Activated CD8-positive, alpha-beta memory T cell treated with anti-CD3 and anti-CD28 coated beads, Interleukin-2, amount 10 ng/mL, durations not matched to agents 7 days and 5 days (primary cell): ENCODE results near the gene UGT2A1. TPM values are rescaled to one million over a fixed set of nuclear protein-coding genes. Genes with fewer than 3 reads are reported as not detected.
"Not testable (repeated sequence)": the region's sequence is repeated elsewhere in the genome, so short reads cannot be mapped to it uniquely, and the experiment has no call there.

Experiments
- ATAC-seq: fragments of 150-1000 bp; cut with Tn5 transposase; one replicate; pipeline ENCODE4 v1.10.0; 2021; ENCODE audit warnings: moderate library complexity
- CTCF ChIA-PET: fragments of 350-600 bp; sonication (Branson Sonifier 250); formaldehyde crosslinking; loops from one replicate; lab custom pipeline; 2021; ENCODE audit warnings: antibody characterized with exemption; lab: Charles Lee
- DNase-seq: peaks from one replicate; pipeline ENCODE4 v3.0.0-alpha.2; 2020
- H3K27ac Mint-ChIP-seq: one replicate; pipeline ENCODE4 v1.8.0; 2021; ENCODE audit warnings: mild to moderate bottlenecking, mixed read lengths
- H3K27me3 Mint-ChIP-seq: one replicate; pipeline ENCODE4 v1.8.0; 2021; ENCODE audit warnings: mixed read lengths
- H3K36me3 Mint-ChIP-seq: one replicate; pipeline ENCODE4 v1.8.0; 2021; ENCODE audit warnings: mild to moderate bottlenecking, mixed read lengths
- H3K4me1 Mint-ChIP-seq: one replicate; pipeline ENCODE4 v1.8.0; 2021; ENCODE audit warnings: mixed read lengths
- H3K4me3 Mint-ChIP-seq: one replicate; pipeline ENCODE4 v1.8.0; 2021; ENCODE audit warnings: mild to moderate bottlenecking, moderate library complexity, mixed read lengths
- H3K9me3 Mint-ChIP-seq: one replicate; pipeline ENCODE4 v1.8.0; 2022; ENCODE audit warnings: low read depth, mixed read lengths
- total RNA-seq, 2 experiments: library from RNA; stranded (reverse); gene quantifications; one replicate each; pipeline ENCODE4 v1.2.3, GENCODE V29; 2021

Gene UGT2A1
- total RNA-seq: not detected

GRCh38 chr4:69653147-69653546, at the start of gene UGT2A1:
UGT2A1 (minus strand) TSS chr4:69653247; CDS start chr4:69647644, 5,603 bp downstream.
- Mint-ChIP-seq H3K4me1 (no peaks in the 10 kb centered on the region), H3K27me3 (no peaks in the 10 kb centered on the region), H3K4me3 (no peak within 1 kb of the TSS), H3K27ac (no peak within 1 kb of the TSS), H3K9me3 (no peaks in the 10 kb centered on the region), H3K36me3 (no peaks in the 10 kb centered on the region)
- DNase-seq (no peak), ATAC-seq (no peak)
- CTCF ChIA-PET: no interaction called here

- Mint-ChIP-seq H3K27ac (no peak overlapping the region), H3K4me3 (no peak overlapping the region), H3K9me3 (peaks cover 4% of the 10 kb centered on the region), H3K36me3 (no peaks in the 10 kb centered on the region), H3K27me3 (no peaks in the 10 kb centered on the region), H3K4me1 (no peaks in the 10 kb centered on the region)
- no peak for DNase-seq
- CTCF ChIA-PET: no interaction called here
- no peak for ATAC-seq
Observed at GRCh38 chr4:69702201-69702600, 49.2 kb upstream of the UGT2A1 start.

- H3K27me3 Mint-ChIP-seq: no peaks in the 10 kb centered on the region
- no peak overlapping the region for H3K4me3 Mint-ChIP-seq
- DNase-seq: no peak
- CTCF ChIA-PET: no interaction called here
- H3K27ac Mint-ChIP-seq: no peak overlapping the region
- ATAC-seq: no peak
- no peaks in the 10 kb centered on the region for H3K4me1 Mint-ChIP-seq
- H3K36me3 Mint-ChIP-seq: no peaks in the 10 kb centered on the region
- H3K9me3 Mint-ChIP-seq: peaks cover 4% of the 10 kb centered on the region
Observed at GRCh38 chr4:69701696-69702095, 48.6 kb upstream of the UGT2A1 start.

DNA sequence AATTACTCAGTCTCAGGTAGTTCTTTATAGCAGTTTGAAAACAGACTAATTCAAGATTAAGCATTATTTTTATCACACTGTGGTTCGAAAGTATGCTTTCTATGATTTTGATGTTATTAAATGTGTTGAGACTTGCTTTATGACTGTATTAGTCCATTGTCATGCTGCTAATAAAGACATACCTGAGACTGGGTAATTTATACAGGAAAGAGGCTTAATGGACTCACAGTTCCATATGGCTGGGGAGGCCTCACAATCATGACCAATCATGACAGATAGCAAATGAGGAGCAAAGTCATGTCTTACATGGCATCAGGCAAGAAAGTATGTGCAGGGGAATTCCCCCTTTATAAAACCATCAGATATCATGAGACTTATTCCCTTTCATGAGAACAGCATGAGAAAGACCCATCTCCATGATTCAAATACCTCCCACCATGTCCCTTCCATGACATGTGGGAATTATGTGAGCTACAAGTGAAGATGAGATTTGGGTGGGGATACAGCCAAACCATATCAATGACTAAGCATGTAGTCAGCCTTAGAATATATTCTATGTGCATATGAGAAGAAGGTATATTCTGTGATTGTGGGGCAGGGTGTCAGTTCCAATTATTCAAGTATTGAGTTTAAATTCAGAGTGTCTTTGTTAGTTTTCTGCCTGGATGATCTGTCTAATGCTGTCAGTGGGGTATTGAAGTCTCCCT, 44.6 kb upstream of the UGT2A1 start:
- Mint-ChIP-seq H3K36me3 (no peaks in the 10 kb centered on the region), H3K27me3 (no peaks in the 10 kb centered on the region), H3K4me1 (no peaks in the 10 kb centered on the region), H3K4me3 (no peak overlapping the region), H3K27ac (no peak overlapping the region), H3K9me3 (peaks cover 4% of the 10 kb centered on the region)
- ATAC-seq: no peak
- no peak for DNase-seq
- CTCF ChIA-PET: no interaction called here

GRCh38 chr4:69689599-69689998, 36.6 kb upstream of the UGT2A1 start:
- no peak for DNase-seq
- Mint-ChIP-seq H3K9me3 (no peaks in the 10 kb centered on the region), H3K36me3 (no peaks in the 10 kb centered on the region), H3K4me3 (no peak overlapping the region), H3K27ac (no peak overlapping the region), H3K4me1 (no peaks in the 10 kb centered on the region), H3K27me3 (no peaks in the 10 kb centered on the region)
- no peak for ATAC-seq
- CTCF ChIA-PET: interaction anchor here (1.0 to 1.5 kb wide), 3 partner anchors 142 to 494 kb away, joined by 3 to 5 read pairs (median 4); no protein-coding TSS in a partner anchor

DNA sequence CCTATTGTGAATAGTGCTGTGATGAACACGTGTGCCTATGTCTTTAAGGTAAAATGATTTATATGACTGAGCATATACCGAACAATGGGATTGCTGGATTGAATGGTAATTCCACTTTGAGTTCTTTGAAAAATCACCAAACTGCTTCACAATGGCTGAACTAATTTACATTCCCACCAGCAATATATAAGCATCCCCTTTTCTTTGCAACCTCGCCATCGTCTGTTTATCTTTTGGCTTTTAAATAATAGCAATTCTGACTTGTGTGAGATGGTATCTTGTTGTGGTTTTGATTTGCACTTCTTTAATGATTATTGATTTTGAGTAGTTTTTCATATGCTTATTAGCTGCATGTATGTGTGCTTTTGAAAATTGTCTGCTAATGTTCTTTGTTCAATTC, 31.8 kb upstream of the UGT2A1 start:
- no peaks in the 10 kb centered on the region for H3K9me3 Mint-ChIP-seq
- no peak for ATAC-seq
- H3K27me3 Mint-ChIP-seq: no peaks in the 10 kb centered on the region
- H3K36me3 Mint-ChIP-seq: no peaks in the 10 kb centered on the region
- H3K4me1 Mint-ChIP-seq: no peaks in the 10 kb centered on the region
- CTCF ChIA-PET: no interaction called here
- DNase-seq: no peak
- H3K4me3 Mint-ChIP-seq: no peak overlapping the region
- no peak overlapping the region for H3K27ac Mint-ChIP-seq

DNA sequence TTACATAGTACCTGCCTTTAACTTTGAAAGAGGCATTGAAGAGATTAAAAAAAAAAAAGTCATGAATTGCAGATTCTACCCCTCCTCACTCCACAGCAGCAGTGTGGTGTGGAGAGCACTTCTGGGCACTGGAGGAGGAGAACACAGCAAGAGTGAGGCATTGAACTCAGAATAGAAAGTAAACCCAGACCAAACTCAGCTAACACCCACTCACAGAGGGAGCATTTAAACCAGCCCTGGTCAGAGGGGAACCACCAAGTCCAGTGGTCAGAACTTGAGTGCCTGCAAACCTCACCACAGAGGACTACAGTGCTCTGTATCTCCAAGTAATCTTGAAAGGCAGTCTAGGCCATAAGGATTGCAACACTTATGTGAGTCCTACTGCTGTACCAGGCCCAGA, 15.6 kb upstream of the UGT2A1 start:
- no peak for DNase-seq
- Mint-ChIP-seq H3K9me3 (no peaks in the 10 kb centered on the region), H3K4me1 (no peaks in the 10 kb centered on the region), H3K36me3 (no peaks in the 10 kb centered on the region), H3K4me3 (no peak overlapping the region), H3K27me3 (no peaks in the 10 kb centered on the region), H3K27ac (no peak overlapping the region)
- CTCF ChIA-PET: no interaction called here
- ATAC-seq: no peak

DNA sequence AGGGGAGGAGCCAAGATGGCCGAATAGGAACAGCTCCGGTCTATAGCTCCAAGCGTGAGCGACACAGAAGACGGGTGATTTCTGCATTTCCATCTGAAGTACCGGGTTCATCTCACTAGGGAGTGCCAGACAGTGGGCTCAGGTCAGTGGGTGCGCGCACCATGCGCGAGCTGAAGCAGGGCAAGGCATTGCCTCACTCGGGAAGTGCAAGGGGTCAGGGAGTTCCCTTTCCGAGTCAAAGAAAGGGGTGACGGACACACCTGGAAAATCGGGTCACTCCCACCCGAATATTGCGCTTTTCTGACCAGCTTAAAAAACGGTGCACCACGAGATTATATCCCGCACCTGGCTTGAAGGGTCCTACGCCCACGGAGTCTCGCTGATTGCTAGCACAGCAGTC, 11.0 kb upstream of the UGT2A1 start:
- not testable (repeated sequence) for DNase-seq, H3K4me1 Mint-ChIP-seq, ATAC-seq

GRCh38 chr4:69661130-69661803, 8.2 kb upstream of the UGT2A1 start:
- H3K4me3 Mint-ChIP-seq, H3K27me3 Mint-ChIP-seq, H3K27ac Mint-ChIP-seq, H3K36me3 Mint-ChIP-seq, H3K9me3 Mint-ChIP-seq, DNase-seq, CTCF ChIA-PET, H3K4me1 Mint-ChIP-seq, ATAC-seq: not testable (repeated sequence)

More for the DNA sequence above, 11.0 kb upstream of the UGT2A1 start:
- H3K9me3 Mint-ChIP-seq, CTCF ChIA-PET, H3K4me3 Mint-ChIP-seq, H3K27ac Mint-ChIP-seq, H3K36me3 Mint-ChIP-seq, H3K27me3 Mint-ChIP-seq: not testable (repeated sequence)

GRCh38 chr4:69658133-69658532, 5.1 kb upstream of the UGT2A1 start:
- no peak for ATAC-seq
- Mint-ChIP-seq H3K27ac (no peak overlapping the region), H3K4me3 (no peak overlapping the region), H3K36me3 (no peaks in the 10 kb centered on the region), H3K9me3 (no peaks in the 10 kb centered on the region), H3K27me3 (no peaks in the 10 kb centered on the region), H3K4me1 (no peaks in the 10 kb centered on the region)
- CTCF ChIA-PET: no interaction called here
- DNase-seq: no peak

GRCh38 chr4:69656653-69657158, 3.7 kb upstream of the UGT2A1 start:
- H3K27ac Mint-ChIP-seq: no peak overlapping the region
- ATAC-seq (no peak), DNase-seq (no peak)
- no peaks in the 10 kb centered on the region for H3K4me1 Mint-ChIP-seq
- CTCF ChIA-PET: no interaction called here
- H3K4me3 Mint-ChIP-seq: no peak overlapping the region
- no peaks in the 10 kb centered on the region for H3K27me3 Mint-ChIP-seq
- no peaks in the 10 kb centered on the region for H3K9me3 Mint-ChIP-seq
- H3K36me3 Mint-ChIP-seq: no peaks in the 10 kb centered on the region

GRCh38 chr4:69650872-69651271, 2.2 kb downstream of the UGT2A1 start:
- Mint-ChIP-seq H3K36me3 (no peaks in the 10 kb centered on the region), H3K27me3 (no peaks in the 10 kb centered on the region), H3K9me3 (no peaks in the 10 kb centered on the region), H3K4me3 (no peak overlapping the region), H3K4me1 (no peaks in the 10 kb centered on the region), H3K27ac (no peak overlapping the region)
- DNase-seq (no peak), ATAC-seq (no peak)
- CTCF ChIA-PET: no interaction called here

DNA sequence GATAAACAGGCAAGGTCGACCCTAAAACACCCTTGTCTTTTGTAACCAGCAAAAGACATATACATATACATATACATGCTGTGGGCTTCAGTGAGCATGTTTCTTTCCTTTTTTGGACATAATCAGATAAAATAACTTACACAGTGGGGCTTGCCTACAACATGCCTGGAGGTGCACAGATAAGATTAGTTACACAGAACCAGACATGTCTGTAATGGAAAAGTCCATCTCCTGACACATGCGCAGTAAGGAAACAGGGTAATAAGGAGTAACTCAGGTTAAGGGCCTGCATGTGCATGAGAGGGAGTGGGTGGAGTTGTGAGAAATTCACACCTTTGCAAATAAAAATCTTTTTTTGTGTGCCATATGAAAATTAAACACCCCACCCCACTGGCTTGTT, 3.4 kb downstream of the UGT2A1 start:
- no peak overlapping the region for H3K27ac Mint-ChIP-seq
- CTCF ChIA-PET: no interaction called here
- no peak for ATAC-seq
- no peaks in the 10 kb centered on the region for H3K27me3 Mint-ChIP-seq
- no peak for DNase-seq
- H3K9me3 Mint-ChIP-seq: no peaks in the 10 kb centered on the region
- no peaks in the 10 kb centered on the region for H3K4me1 Mint-ChIP-seq
- H3K4me3 Mint-ChIP-seq: no peak overlapping the region
- no peaks in the 10 kb centered on the region for H3K36me3 Mint-ChIP-seq

DNA sequence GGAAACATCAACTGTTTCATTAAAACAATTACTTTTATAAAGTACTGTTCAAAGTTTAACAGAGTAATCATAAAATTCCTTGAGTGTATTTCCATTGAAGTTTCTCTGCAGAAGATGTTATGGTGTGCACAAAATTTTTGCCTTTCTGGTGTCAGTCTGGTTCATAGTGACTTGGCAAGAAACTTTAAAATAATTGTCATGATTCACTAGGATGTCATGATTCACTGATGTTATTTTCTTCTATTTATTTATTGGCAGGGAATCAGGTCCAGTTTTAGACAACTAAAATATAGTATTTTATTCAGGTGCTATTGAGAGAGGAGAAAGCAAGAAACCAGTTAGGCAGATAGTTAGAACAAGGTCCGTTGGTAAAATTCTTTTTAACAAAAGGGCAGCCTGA, 3.8 kb downstream of the UGT2A1 start:
- CTCF ChIA-PET: no interaction called here
- H3K4me3 Mint-ChIP-seq: no peak overlapping the region
- H3K36me3 Mint-ChIP-seq: no peaks in the 10 kb centered on the region
- no peaks in the 10 kb centered on the region for H3K27me3 Mint-ChIP-seq
- H3K9me3 Mint-ChIP-seq: no peaks in the 10 kb centered on the region
- H3K27ac Mint-ChIP-seq: no peak overlapping the region
- H3K4me1 Mint-ChIP-seq: no peaks in the 10 kb centered on the region
- no peak for ATAC-seq
- no peak for DNase-seq
